Caco-2 (cell line): ENCODE data around the gene IL1F10. TPM values are rescaled to one million over a fixed set of nuclear protein-coding genes. Genes with fewer than 3 reads are reported as not detected.

ENCODE experiments used
- BruUV-seq: library from RNA; stranded (reverse); fragments of 400-500 nt; replicated peaks from 2 replicates; lab custom pipeline; 2021; lab: Mats Ljungman, UMichigan
- CTCF ChIA-PET: fragments of 300-600 bp; sonication (Branson Sonifier 250); formaldehyde crosslinking; loops from one replicate; lab custom pipeline; 2022; ENCODE audit warnings: antibody characterized with exemption; lab: Charles Lee
- POLR2A ChIA-PET: fragments of 300-600 bp; sonication (Branson Sonifier 250); formaldehyde crosslinking; loops from one replicate; lab custom pipeline; 2022; ENCODE audit warnings: antibody characterized with exemption; lab: Charles Lee
- DNase-seq, 2 experiments: peaks; one replicate each; pipeline versions ENCODE4 v3.0.0 to v3.0.0-alpha.2; 2020 to 2022
- H3K27me3 ChIP-seq: replicated peaks from 2 replicates; pipeline ENCODE4 v1.6.0; 2011; ENCODE audit warnings: low read length; ENCODE audit not compliant: control insufficient read depth, insufficient read depth
- H3K36me3 ChIP-seq: 2 replicates; pipeline ENCODE4 v1.5.1; 2011; ENCODE audit warnings: low read length; ENCODE audit not compliant: control insufficient read depth, insufficient read depth
- H3K4me1 ChIP-seq: fragments of 250-450 bp; sonication (Bioruptor Pico); 2 replicates; pipeline ENCODE4 v1.5.1; 2020; ENCODE audit warnings: mild to moderate bottlenecking
- H3K4me3 ChIP-seq: 2 replicates; pipeline ENCODE4 v1.5.1; 2011; ENCODE audit warnings: low read depth, mild to moderate bottlenecking, control low read depth, low read length
- H3K9me3 ChIP-seq: fragments of 250-450 bp; sonication (Bioruptor Pico); 2 replicates; pipeline ENCODE4 v1.5.1; 2020; ENCODE audit warnings: mild to moderate bottlenecking, moderate library complexity
- H3K27ac Mint-ChIP-seq: one replicate; pipeline ENCODE4 v1.8.0; 2022; ENCODE audit warnings: mixed read lengths; ENCODE audit not compliant: unreplicated experiment
- H3K27me3 Mint-ChIP-seq: one replicate; pipeline ENCODE4 v1.8.0; 2022; ENCODE audit warnings: mixed read lengths; ENCODE audit not compliant: insufficient read depth, unreplicated experiment
- H3K36me3 Mint-ChIP-seq: one replicate; pipeline ENCODE4 v1.8.0; 2022; ENCODE audit warnings: mild to moderate bottlenecking, mixed read lengths; ENCODE audit not compliant: insufficient read depth, unreplicated experiment
- H3K4me1 Mint-ChIP-seq: one replicate; pipeline ENCODE4 v1.8.0; 2022; ENCODE audit warnings: low read depth, mixed read lengths; ENCODE audit not compliant: unreplicated experiment
- H3K4me3 Mint-ChIP-seq: one replicate; pipeline ENCODE4 v1.8.0; 2022; ENCODE audit warnings: mild to moderate bottlenecking, moderate library complexity, mixed read lengths; ENCODE audit not compliant: unreplicated experiment
- H3K9me3 Mint-ChIP-seq: one replicate; pipeline ENCODE4 v1.8.0; 2022; ENCODE audit warnings: mixed read lengths; ENCODE audit not compliant: unreplicated experiment
- CTCF ChIP-seq, 2 experiments: fragments of 200-600 bp in 1 of 2; IDR thresholded peaks; 1 replicate in 1 of 2; 2 replicates in 1 of 2; pipeline versions ENCODE4 v1.5.1 to v1.8.0; 2011 to 2022; ENCODE audit warnings: antibody characterized with exemption in 1 of 2, control low read depth in 1 of 2, inconsistent platforms in 1 of 2, low read depth in 1 of 2, low read length in 1 of 2, mild to moderate bottlenecking in 1 of 2, moderate library complexity in 1 of 2; ENCODE audit not compliant: insufficient read depth in 1 of 2, severe bottlenecking in 1 of 2, unreplicated experiment in 1 of 2
- intact Hi-C: fragments of 100-400 bp; cut with micrococcal nuclease; formaldehyde crosslinking; loops from one replicate; pipeline ENCODE4 v1.10.0; 2022; ENCODE audit not compliant: unreplicated experiment
- total RNA-seq: library from RNA; stranded (reverse); gene quantifications from 2 replicates; pipeline ENCODE4 v1.2.3, GENCODE V29; 2022

The IL1F10 gene
- total RNA-seq, 1 experiment from 2014 or later: not detected

DNA sequence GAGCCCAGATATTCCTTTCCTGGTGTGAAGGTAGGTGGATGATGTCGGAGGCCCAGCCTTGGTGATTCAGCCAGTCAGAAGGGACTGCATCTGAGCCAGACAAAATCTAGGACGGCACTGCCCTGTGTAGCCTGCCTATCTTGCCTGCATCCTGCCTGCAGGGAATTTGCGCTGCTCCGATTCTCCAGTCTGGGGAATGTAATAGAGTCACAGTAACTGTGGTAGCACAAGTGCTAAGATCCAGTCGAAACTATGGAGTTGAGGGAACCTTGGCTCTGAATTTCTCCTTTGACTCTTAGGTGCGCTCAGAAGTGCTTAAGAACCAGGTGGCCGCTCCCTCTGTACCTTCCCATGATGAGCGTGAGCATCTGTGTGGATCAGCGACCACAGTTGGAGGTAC, 31.0 kb upstream of the IL1F10 start:
- TF ChIP-seq CTCF (IDR thresholded peaks at IDR 0.05; ENCODE audit: insufficient read depth in 1 of 2, low read depth in 1 of 2, low read length in 1 of 2, severe bottlenecking in 1 of 2, unreplicated experiment in 1 of 2): no peak
- Mint-ChIP-seq H3K27ac (no peak overlapping the region), H3K4me1 (no peaks in the 10 kb centered on the region), H3K4me3 (no peak overlapping the region), H3K27me3 (peaks cover 5% of the 10 kb centered on the region), H3K36me3 (no peaks in the 10 kb centered on the region), H3K9me3 (peaks cover 9% of the 10 kb centered on the region)
- DNase-seq: no peak
- no TSS peak for BruUV-seq
- no peaks in the 10 kb centered on the region for H3K36me3 ChIP-seq
- POLR2A ChIA-PET: no interaction called here
- no peaks in the 10 kb centered on the region for H3K4me1 ChIP-seq
- no peak overlapping the region for H3K4me3 ChIP-seq
- H3K27me3 ChIP-seq: no peaks in the 10 kb centered on the region
- H3K9me3 ChIP-seq: no peaks in the 10 kb centered on the region
- intact Hi-C loops: no loop called here
- CTCF ChIA-PET: no interaction called here

GRCh38 chr2:113038291-113038690, 29.5 kb upstream of the IL1F10 start:
- no peaks in the 10 kb centered on the region for H3K4me1 Mint-ChIP-seq
- no peaks in the 10 kb centered on the region for H3K36me3 ChIP-seq
- no peak overlapping the region for H3K4me3 Mint-ChIP-seq
- intact Hi-C loops: no loop called here
- peaks cover 5% of the 10 kb centered on the region for H3K27me3 Mint-ChIP-seq
- H3K9me3 ChIP-seq: no peaks in the 10 kb centered on the region
- H3K9me3 Mint-ChIP-seq: peaks cover 9% of the 10 kb centered on the region
- H3K27me3 ChIP-seq: no peaks in the 10 kb centered on the region
- no peak overlapping the region for H3K27ac Mint-ChIP-seq
- POLR2A ChIA-PET: no interaction called here
- no peak for DNase-seq
- no peak for TF ChIP-seq CTCF (IDR thresholded peaks at IDR 0.05; ENCODE audit: insufficient read depth in 1 of 2, low read depth in 1 of 2, low read length in 1 of 2, severe bottlenecking in 1 of 2, unreplicated experiment in 1 of 2)
- H3K36me3 Mint-ChIP-seq: no peaks in the 10 kb centered on the region
- H3K4me3 ChIP-seq: no peak overlapping the region
- no TSS peak for BruUV-seq
- H3K4me1 ChIP-seq: no peaks in the 10 kb centered on the region
- CTCF ChIA-PET: no interaction called here

DNA sequence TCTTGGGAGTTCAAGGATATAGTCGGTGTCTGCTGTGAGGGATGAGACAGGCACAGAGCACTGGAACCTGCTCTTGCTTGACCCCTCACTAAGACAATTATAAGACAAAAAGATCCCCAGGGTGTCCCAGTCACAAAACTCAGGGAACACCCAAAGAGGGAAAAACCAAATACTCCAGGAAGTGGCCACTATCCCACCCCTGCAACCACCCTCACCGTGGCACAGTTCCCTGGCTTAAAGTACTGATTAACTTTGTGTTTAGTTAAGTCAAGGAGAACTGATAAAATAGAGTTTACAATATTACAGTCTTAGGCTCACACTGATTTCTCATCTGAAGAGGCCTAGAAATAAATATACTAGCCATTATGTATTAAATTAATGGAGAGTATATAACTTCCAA, 28.6 kb upstream of the IL1F10 start:
- peaks cover 7% of the 10 kb centered on the region for H3K27me3 Mint-ChIP-seq
- no peak overlapping the region for H3K4me3 Mint-ChIP-seq

More for the DNA sequence above, 28.6 kb upstream of the IL1F10 start:
- Histone ChIP-seq H3K9me3 (no peaks in the 10 kb centered on the region), H3K36me3 (no peaks in the 10 kb centered on the region), H3K4me3 (no peak overlapping the region), H3K4me1 (no peaks in the 10 kb centered on the region), H3K27me3 (no peaks in the 10 kb centered on the region)
- CTCF ChIA-PET: no interaction called here
- Mint-ChIP-seq H3K27ac (no peak overlapping the region), H3K36me3 (no peaks in the 10 kb centered on the region), H3K4me1 (no peaks in the 10 kb centered on the region), H3K9me3 (peaks cover 9% of the 10 kb centered on the region)
- DNase-seq: no peak
- intact Hi-C loops: loop anchor here (1.0 kb wide), 1 partner anchor 12 kb away; no protein-coding TSS in a partner anchor
- TF ChIP-seq CTCF (IDR thresholded peaks at IDR 0.05; ENCODE audit: insufficient read depth in 1 of 2, low read depth in 1 of 2, low read length in 1 of 2, severe bottlenecking in 1 of 2, unreplicated experiment in 1 of 2): no peak
- no TSS peak for BruUV-seq
- POLR2A ChIA-PET: no interaction called here
